HG02642 (cell line): ENCODE measurements around the gene GIPC3.

Experiments
- ATAC-seq: cut with Tn5 transposase; IDR thresholded peaks from one replicate; pipeline ENCODE4 v1.9.1; 2021; ENCODE audit warnings: mild to moderate bottlenecking; ENCODE audit not compliant: unreplicated experiment, poor library complexity

The GIPC3 gene, protein sequence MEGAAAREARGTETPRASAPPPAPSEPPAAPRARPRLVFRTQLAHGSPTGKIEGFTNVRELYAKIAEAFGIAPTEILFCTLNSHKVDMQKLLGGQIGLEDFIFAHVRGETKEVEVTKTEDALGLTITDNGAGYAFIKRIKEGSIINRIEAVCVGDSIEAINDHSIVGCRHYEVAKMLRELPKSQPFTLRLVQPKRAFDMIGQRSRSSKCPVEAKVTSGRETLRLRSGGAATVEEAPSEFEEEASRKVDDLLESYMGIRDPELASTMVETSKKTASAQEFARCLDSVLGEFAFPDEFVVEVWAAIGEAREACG

GRCh38 chr19:3585301-3586126 lies at the start of gene GIPC3:
GIPC3 (plus strand) TSS chr19:3585478; CDS start chr19:3585598, 120 bp downstream.
- ATAC-seq = no peak

DNA sequence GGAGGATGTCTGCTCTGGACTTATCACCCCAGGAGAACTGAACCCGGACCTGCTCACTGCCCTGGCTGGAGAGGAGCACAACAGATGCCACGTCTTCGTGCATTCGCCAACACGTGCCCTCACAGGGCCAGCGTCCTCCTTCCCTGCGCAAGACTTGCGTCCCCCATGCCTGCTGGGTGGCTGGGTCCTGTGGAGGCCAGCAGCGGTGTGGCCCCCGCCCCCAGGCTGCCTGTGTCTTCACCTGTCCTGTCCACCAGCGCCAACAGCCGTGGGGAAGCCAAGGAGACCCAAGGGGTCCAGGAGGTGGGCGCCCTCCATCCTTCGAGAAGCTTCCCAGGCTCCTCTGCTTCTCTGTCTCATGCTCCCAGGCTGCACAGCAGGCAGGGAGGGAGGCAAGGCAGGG lies 49.7 kb upstream of the GIPC3 start:
- no peak for ATAC-seq

DNA sequence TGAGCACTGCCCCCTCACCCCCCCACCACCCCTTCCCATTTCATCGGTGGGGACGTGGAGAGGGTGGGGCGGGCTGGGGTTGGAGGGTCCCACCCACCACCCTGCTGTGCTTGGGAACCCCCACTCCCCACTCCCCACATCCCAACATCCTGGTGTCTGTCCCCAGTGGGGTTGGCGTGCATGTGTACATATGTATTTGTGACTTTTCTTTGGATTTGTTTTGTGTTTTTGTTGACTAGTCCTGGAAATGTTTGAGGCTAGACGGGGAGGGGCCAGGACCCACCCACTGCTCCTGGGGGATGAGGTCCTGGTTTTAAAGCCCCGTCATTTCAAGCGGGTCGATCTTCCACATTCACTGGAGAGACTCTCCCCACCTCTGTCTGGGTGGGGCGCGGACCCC lies 49.3 kb upstream of the GIPC3 start:
- no peak for ATAC-seq

GRCh38 chr19:3536429-3537100 lies 48.7 kb upstream of the GIPC3 start:
- no peak for ATAC-seq

DNA sequence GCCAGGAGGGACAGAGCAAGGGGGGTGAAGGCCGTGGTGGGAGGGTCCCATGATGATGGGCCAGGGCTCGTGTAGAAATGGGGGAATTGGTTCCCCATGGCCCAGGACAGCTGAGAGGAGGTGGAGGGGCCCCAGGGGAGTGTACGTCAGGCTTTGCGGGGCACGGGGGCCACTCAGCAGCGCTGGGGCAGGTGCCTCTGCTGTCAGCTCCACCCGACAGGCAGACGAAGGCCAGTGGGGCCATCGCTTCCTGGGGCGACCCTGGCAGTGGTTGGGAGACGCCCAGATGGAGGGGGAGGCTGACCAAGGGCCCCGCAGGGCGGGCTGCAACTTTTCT lies 48.2 kb upstream of the GIPC3 start:
- ATAC-seq = no peak

GRCh38 chr19:3537438-3538240 lies 47.6 kb upstream of the GIPC3 start:
- no peak for ATAC-seq

DNA sequence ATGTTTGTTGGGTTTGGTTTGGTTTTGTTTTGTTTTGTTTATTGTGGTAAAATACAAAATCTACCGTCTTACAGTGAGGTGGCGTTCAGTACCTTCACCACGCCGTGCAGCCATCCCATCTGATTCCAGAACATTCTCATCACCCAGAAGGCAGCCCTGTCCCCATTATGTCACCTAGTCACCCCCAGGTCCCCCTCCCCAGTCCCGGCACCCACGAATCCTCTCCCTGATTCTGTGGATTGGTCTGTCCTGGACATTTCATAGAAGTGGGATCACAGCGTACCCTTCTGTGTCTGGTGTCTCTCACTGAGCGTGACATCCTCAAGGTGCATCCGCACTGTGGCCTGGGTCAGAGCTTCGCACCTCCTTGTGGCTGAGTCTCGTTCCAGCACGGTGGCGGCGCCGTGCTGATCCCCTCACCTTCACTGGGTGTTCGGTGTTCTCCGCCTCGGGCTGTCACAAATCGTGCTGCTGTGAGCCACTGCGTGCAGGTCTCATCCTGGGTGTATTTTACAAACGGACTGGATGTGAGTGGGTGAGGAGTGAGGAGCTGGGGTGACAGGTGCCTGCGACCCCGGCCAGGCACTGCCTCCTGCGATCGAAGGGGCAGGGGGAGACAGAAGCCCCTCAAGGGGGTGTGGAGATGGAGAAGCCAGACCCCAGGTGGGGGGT lies 46.9 kb upstream of the GIPC3 start:
- no peak for ATAC-seq

GRCh38 chr19:3538965-3539755 lies 46.1 kb upstream of the GIPC3 start, which contains the start of gene TEKTIP1:
TEKTIP1 (plus strand) TSS chr19:3539174; CDS start chr19:3539178, 4 bp downstream.
- no peak for ATAC-seq

DNA sequence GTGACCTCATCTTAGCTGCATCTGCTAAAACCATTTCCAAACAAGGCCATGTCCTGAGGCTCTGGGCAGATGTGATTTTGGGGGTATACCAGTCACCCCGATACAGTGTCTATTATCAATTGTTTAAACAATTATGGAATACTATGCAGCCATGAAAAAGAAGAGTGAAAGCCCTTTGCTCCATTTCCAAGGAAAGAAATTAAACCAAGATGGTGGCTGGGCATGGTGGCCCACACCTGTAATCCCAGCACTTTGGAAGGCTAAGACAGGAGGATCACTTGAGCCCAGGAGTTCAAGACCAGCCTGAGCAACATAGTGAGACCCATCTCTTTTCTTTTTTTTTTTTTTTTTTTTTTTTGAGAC lies 45.5 kb upstream of the GIPC3 start:
- no peak for ATAC-seq

DNA sequence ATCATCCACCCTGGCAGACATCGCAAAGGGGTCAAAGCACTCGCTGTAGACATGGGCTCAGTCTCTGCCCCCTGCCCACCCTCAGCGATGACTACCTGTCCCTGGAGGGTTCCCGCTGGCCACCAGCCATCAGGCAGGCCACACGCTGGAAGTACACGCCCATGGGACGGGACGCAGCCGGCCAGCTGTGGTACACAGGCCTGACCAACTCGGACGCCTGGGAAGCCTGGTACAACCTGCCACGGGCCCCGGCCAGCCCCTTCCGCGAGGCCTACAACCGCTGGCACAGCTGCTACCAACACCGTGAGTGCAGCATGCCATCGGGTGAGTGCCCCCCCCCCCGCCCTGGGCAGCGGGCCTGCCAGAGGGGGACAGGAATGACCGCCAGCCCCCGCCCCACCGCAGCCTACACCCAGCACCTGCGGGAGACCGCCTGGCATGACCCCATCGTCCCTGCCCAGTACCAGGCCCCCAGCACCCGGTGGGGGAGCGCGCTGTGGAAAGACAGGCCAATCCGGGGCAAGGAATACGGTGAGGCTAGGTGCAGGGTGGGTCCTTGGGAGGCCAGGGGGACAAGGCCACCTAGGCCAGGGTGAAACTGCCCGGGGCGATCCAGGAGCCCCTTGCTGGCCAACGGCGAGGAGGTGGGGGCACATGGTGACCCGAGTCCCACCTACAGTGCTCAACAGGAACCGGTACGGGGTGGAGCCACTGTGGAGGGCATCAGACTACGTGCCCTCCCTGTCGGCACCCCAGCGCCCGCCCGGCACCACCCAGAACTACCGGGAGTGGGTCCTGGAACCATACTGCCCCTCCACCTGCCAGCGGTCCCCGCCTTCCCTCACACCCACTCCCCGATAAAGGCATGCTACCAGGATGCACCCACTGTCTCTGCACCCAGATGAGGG lies 41.9 kb upstream of the GIPC3 start:
- no peak for ATAC-seq

DNA sequence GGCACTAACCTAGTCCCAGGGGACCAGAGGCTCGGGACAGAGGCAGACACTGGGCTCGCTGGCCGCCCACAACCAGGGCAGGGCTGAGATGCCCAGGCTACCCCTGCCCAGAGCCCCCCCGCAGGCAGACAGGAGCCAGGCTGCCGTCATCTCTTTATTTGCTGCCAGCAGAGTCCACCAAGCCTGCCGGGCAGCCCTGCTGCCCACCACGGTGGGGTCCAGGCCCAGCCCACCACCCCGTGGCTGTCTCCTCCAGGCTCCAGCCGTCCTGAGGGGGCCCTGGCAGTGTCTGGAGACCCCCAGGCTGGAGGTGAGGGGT lies 41.3 kb upstream of the GIPC3 start:
- ATAC-seq = no peak

DNA sequence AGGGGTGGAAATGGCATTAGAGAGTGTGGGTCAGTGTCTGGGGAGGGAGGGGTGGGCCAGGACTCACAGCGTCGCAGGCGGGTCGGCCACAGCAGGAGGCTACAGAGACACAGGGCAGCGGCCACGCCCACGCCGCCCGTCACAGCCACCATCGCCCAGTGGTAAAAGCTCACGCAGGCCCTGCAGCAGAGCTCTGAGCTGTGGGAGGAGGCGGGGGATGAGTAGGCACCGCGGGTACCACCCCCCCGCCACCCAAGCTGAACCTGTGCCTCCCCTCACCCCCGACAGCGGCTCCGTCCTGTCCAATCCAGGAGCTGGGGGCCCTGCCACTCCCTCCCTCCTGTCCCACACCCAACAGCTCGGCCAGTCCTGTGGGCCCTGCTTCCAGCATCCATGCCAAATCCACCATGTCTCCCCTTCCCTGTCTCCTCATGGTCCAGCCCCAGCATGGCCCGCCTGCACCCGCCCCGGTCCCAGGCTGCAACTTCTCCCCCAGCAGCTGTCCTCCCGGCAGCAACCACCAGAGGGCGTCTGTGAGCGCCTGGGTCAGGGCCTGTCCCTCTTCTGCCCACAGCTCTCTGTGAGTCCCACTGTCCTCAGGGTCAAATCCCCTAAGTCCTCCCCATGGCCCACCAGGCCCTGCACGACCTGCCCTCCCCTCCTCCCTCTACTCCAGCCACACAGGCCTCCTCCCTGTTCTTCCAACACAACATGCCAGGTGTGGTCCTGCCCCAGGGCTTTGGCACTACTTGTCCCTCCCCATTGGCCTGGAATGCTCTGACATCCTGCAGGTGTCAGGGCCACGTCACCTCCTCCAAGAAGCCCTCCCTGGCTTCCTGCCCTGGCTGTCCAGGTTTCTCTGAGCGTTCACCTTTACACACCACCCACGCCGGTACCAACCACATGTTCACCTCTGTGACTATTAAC lies 40.3 kb upstream of the GIPC3 start:
- ATAC-seq = no peak

- ATAC-seq = no peak
These were observed 39.6 kb upstream of the GIPC3 start for GRCh38 chr19:3545669-3546034.

GRCh38 chr19:3546119-3546518 lies 39.2 kb upstream of the GIPC3 start:
- ATAC-seq = no peak

GRCh38 chr19:3547301-3547731 lies 38.0 kb upstream of the GIPC3 start:
- no peak for ATAC-seq

DNA sequence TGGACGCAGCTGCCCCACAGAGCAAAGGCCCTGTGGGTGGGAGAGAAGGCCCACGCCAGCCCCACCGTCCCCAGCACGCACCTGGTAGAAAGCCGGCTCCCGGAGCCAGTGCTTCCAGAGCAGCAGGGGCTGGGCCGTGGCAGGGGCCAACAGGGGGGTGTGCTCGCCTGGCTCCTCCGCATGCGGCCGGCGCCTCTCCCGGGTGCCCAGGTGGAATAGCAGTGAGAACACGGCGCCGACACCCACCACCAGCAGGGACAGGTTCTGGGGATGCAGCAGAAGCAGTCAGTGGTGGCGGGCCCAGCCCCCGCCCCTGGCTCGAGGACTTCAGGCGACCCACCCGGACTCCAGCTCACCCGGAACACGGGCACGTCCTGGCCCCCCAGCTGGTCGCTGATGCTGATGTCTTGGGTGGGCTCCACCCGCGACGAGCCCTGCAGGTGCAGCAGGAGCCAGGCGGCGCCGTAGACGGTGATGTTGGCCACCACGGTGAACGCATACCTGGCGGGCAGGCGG lies 37.5 kb upstream of the GIPC3 start:
- no peak for ATAC-seq

DNA sequence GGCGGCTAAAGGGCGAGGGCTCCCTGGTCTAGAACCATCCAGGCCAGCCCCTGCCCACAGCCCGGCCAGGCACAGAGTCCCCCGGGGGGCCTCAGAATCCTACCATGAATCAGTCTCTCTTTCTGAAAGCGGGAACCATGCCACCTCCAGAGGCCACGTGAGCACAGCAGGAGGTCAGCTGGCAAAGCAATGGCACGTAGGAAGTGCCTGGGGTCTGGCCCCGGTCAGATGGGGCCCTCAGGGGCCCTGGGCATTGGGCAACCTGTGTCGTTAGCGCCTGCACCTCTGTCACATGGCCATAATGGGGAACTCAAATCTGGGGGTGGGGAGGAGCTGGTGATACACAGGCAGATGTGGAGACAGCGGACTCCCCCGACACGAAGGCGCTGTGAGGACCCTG lies 36.7 kb upstream of the GIPC3 start:
- no peak for ATAC-seq
